ENCODE results near the gene ASTN2.

DNA sequence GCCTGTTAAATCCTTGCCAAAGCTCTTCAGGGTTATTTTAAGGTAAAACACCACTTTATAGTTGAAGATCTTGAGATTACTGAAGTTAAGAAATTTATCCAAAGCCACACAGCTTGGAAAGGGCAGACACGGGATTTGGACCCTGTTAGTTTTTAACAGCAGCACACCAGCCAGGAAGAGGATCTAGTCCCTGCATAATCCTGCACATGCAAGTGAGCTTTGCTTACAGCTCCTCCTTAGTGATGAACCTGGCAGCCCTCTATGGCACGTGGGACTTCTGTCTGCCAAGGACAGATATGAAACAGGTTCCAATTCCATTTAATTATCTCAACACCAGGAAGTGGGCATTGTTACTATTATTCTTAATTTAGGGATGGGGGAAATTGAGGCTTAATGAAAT, 619.0 kb downstream of the ASTN2 start:
- TF ChIP-seq CTCF (IDR thresholded peaks at IDR 0.05; ENCODE audit: low read depth, low read length) (no peak), POLR2A (IDR thresholded peaks at IDR 0.05; ENCODE audit: extremely low read depth, insufficient read length) (no peak)
